Right lobe of liver (tissue), 6 donors: ENCODE results near the gene OTC. TPM values are rescaled to one million over a fixed set of nuclear protein-coding genes. Genes with fewer than 3 reads are reported as not detected.

Experiments
- ATAC-seq, 4 donors: fragments of 200-7000 bp; cut with Tn5 transposase; one replicate each; pipeline ENCODE4 v1.9.1; 2020; ENCODE audit warnings: mild to moderate bottlenecking in 4 of 4, moderate library complexity in 4 of 4
- DNase-seq, 3 donors: peaks; one replicate each; pipeline ENCODE4 v3.0.0-alpha.2; 2020
- H3K27ac ChIP-seq, 3 donors: fragments of 200-600 bp; one replicate each; pipeline ENCODE4 v1.8.0; 2022
- H3K27me3 ChIP-seq, 2 donors: fragments of 200-600 bp; one replicate each; pipeline ENCODE4 v1.8.0; 2022
- H3K36me3 ChIP-seq, 4 donors: fragments of 200-600 bp; sonication (generic) in 1 of 4; one replicate each; pipeline versions ENCODE4 v1.5.1 to v1.8.0; 2017 to 2022; ENCODE audit warnings: control low read depth in 1 of 4
- H3K4me1 ChIP-seq, 4 donors: fragments of 200-600 bp; sonication (generic) in 1 of 4; one replicate each; pipeline versions ENCODE4 v1.5.1 to v1.8.0; 2017 to 2022; ENCODE audit warnings: control low read depth in 1 of 4
- H3K4me3 ChIP-seq, 3 donors: fragments of 200-600 bp; one replicate each; pipeline ENCODE4 v1.8.0; 2022
- H3K9me3 ChIP-seq, 4 donors: fragments of 200-600 bp; sonication (generic) in 1 of 4; one replicate each; pipeline versions ENCODE4 v1.5.1 to v1.8.0; 2017 to 2022; ENCODE audit warnings: control low read depth in 1 of 4
- CTCF ChIP-seq, 4 donors: fragments of 200-600 bp in 3 of 4; fragments of 450-650 bp in 1 of 4; IDR thresholded peaks; one replicate each; pipeline versions ENCODE4 v1.5.1 to v1.8.0; 2016 to 2022; ENCODE audit warnings: antibody characterized with exemption in 4 of 4, mild to moderate bottlenecking in 2 of 4
- POLR2A ChIP-seq: fragments of 450-650 bp; IDR thresholded peaks from one replicate; pipeline ENCODE4 v1.6.1; 2017; ENCODE audit warnings: antibody characterized with exemption, mild to moderate bottlenecking
- WGBS: methylation state at CpG from one replicate; pipeline ENCODE4 v1.1.6; 2018; ENCODE audit warnings: low coverage, low lambda C conversion rate; ENCODE audit not compliant: insufficient coverage; ENCODE audit errors: missing lambda C conversion rate; 5-methylcytosine and 5-hydroxymethylcytosine counted together
- intact Hi-C, 2 donors: fragments of 100-400 bp; cut with DNase I; formaldehyde crosslinking; loops; one replicate each; pipeline versions ENCODE4 v1.11.2 to v1.14.1; 2022
- total RNA-seq, 6 experiments: library from RNA; depleted of rRNA in 2 of 6; stranded (reverse); fragments of >200 nt in 2 of 6; fragmentation: NEBNext Ultra II Directional in 3 of 6; extraction: Animal tissue kit (Norgen Biotek cat#: 25700) in 3 of 6; gene quantifications; one replicate each; pipeline versions ENCODE4 v1.1.0 to v1.2.4, GENCODE V29; 2016 to 2023
- donor health status: DM: no; HTN: yes; CAD: no.
- donor health status: DM: no; HTN: no; CAD: no.
- donor health status: DM: no; HTN: no; CAD: no.
- donor health status: DM: no; HTN: yes; CAD: no.
- donor health status: DM: no; HTN: yes; CAD: no.

OTC gene
- total RNA-seq, 6 experiments from 2014 or later = 84.6 to 212 (median 95.5) TPM

GRCh38 chrX:38313190-38313589, 39.2 kb upstream of the OTC start:
- TF ChIP-seq POLR2A (no peak), CTCF (IDR thresholded peaks at IDR 0.05) (no peak)
- Histone ChIP-seq H3K27me3 (no peaks in the 10 kb centered on the region), H3K4me1 (no peaks in the 10 kb centered on the region), H3K27ac (no peak overlapping the region), H3K9me3 (no peaks in the 10 kb centered on the region), H3K36me3 (no peaks in the 10 kb centered on the region), H3K4me3 (no peak overlapping the region)
- ATAC-seq (no peak), DNase-seq (no peak)
- intact Hi-C loops = no loop called here
- 65% methylated on average over 4 of the region's 4 CpGs for WGBS

GRCh38 chrX:38315186-38315585, 37.2 kb upstream of the OTC start:
- ATAC-seq (no peak), DNase-seq (no peak)
- intact Hi-C loops = no loop called here
- H3K27me3 ChIP-seq = peaks cover 0 to under 1% of the 10 kb centered on the region in 2 donors
- H3K27ac ChIP-seq = no peak overlapping the region
- H3K4me3 ChIP-seq = no peak overlapping the region
- no peaks in the 10 kb centered on the region for H3K4me1 ChIP-seq
- H3K9me3 ChIP-seq = no peaks in the 10 kb centered on the region
- no peak for TF ChIP-seq POLR2A
- no peak for TF ChIP-seq CTCF (IDR thresholded peaks at IDR 0.05)
- WGBS = 58% methylated on average over 7 of the region's 7 CpGs
- no peaks in the 10 kb centered on the region for H3K36me3 ChIP-seq

- Histone ChIP-seq H3K36me3 (no peaks in the 10 kb centered on the region), H3K27ac (no peak overlapping the region), H3K4me1 (no peaks in the 10 kb centered on the region), H3K4me3 (no peak overlapping the region), H3K9me3 (no peaks in the 10 kb centered on the region), H3K27me3 (peaks cover 0 to 3% of the 10 kb centered on the region in 2 donors)
- ATAC-seq (peak in 1 of 4 donors; percentile 42), DNase-seq (no peak)
- 31% methylated on average over 3 of the region's 3 CpGs for WGBS
- intact Hi-C loops = no loop called here
- TF ChIP-seq POLR2A (no peak), CTCF (IDR thresholded peaks at IDR 0.05) (no peak)
Measured at GRCh38 chrX:38318196-38318595, 34.2 kb upstream of the OTC start.

- Histone ChIP-seq H3K9me3 (no peaks in the 10 kb centered on the region), H3K27me3 (peaks cover 0 to 3% of the 10 kb centered on the region in 2 donors), H3K27ac (no peak overlapping the region), H3K4me1 (no peaks in the 10 kb centered on the region), H3K36me3 (no peaks in the 10 kb centered on the region), H3K4me3 (no peak overlapping the region)
- 45% methylated on average over 4 of the region's 4 CpGs for WGBS
- intact Hi-C loops = no loop called here
- TF ChIP-seq CTCF (IDR thresholded peaks at IDR 0.05) (no peak), POLR2A (no peak)
- peak in 3 of 4 donors; percentile 41 to 64 (median 44) for ATAC-seq
- DNase-seq = no peak
Measured at GRCh38 chrX:38318606-38319005, 33.8 kb upstream of the OTC start.

GRCh38 chrX:38320819-38321218, 31.6 kb upstream of the OTC start:
- Histone ChIP-seq H3K27ac (no peak overlapping the region), H3K9me3 (no peaks in the 10 kb centered on the region), H3K27me3 (peaks cover 0 to 3% of the 10 kb centered on the region in 2 donors), H3K4me3 (no peak overlapping the region), H3K4me1 (no peaks in the 10 kb centered on the region), H3K36me3 (no peaks in the 10 kb centered on the region)
- intact Hi-C loops = no loop called here
- WGBS = 68% methylated on average over 5 of the region's 5 CpGs
- TF ChIP-seq POLR2A (no peak), CTCF (IDR thresholded peaks at IDR 0.05) (no peak)
- no peak for DNase-seq
- no peak for ATAC-seq
